ENCODE data around the gene YWHAQ.
"Not testable (repeated sequence)": the region's sequence is repeated elsewhere in the genome, so short reads cannot be mapped to it uniquely, and the experiment has no call there.

Gene YWHAQ

DNA sequence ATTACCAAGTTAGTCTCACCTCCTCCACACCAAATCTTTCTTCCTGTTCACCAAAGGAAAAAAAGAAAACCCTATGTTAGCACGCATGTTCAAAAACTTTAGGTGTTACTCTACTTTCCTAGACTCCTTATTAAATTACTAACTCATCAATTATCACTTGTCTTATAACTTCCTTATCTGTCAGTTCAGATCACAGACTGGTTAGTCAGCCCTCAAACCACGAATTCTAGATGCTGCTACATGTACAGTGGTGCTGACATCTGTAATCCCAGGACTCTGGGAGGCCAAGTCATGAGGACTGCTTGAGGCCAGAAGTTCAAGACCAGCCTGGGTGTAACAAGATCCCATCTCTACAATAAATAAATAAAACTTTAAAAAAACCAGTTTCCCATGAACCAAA, 3.5 kb downstream of the YWHAQ start:
- H3K9ac ChIP-seq (ENCODE audit: low read length): no peak overlapping the region
- no peak overlapping the region for H3K27ac ChIP-seq (ENCODE audit: low read length)
- H3K4me1 ChIP-seq (ENCODE audit: control insufficient read depth, low read depth, low read length): peaks cover 26% of the 10 kb centered on the region
- H3K27me3 ChIP-seq (ENCODE audit: control insufficient read depth, insufficient read depth, low read length): peaks cover 11% of the 10 kb centered on the region
- peaks cover 39% of the 10 kb centered on the region for H3K36me3 ChIP-seq (ENCODE audit: control insufficient read depth, low read depth, low read length)
- no peak overlapping the region for H3K4me3 ChIP-seq (ENCODE audit: low read length)
- no peaks in the 10 kb centered on the region for H3K9me3 ChIP-seq (ENCODE audit: control insufficient read depth, low read depth, low read length)

DNA sequence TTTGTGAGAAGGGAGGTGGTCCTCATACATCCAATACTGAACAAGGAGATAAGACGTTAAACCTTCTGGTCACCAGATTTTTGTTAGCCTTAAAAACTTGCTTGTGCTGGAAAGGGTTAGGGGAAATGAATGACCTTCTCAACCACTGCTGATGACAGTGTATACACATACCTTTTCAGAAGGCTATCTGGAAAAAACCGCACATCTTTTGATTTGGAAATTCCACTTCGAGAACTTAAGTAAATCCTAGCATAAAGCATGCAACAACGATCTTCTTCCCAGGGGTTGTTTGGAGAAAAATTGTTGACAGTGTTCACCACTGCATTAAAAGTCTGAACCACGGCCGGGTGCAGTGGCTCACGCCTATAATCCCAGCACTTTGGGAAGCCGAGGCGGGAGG, 7.6 kb downstream of the YWHAQ start:
- Histone ChIP-seq H3K27me3 (ENCODE audit: control insufficient read depth, insufficient read depth, low read length) (no peaks in the 10 kb centered on the region), H3K36me3 (ENCODE audit: control insufficient read depth, low read depth, low read length) (peaks cover 34% of the 10 kb centered on the region), H3K9ac (ENCODE audit: low read length) (no peak overlapping the region), H3K4me1 (ENCODE audit: control insufficient read depth, low read depth, low read length) (peaks cover 6% of the 10 kb centered on the region), H3K9me3 (ENCODE audit: control insufficient read depth, low read depth, low read length) (no peaks in the 10 kb centered on the region), H3K4me3 (ENCODE audit: low read length) (no peak overlapping the region), H3K27ac (ENCODE audit: low read length) (no peak overlapping the region)

DNA sequence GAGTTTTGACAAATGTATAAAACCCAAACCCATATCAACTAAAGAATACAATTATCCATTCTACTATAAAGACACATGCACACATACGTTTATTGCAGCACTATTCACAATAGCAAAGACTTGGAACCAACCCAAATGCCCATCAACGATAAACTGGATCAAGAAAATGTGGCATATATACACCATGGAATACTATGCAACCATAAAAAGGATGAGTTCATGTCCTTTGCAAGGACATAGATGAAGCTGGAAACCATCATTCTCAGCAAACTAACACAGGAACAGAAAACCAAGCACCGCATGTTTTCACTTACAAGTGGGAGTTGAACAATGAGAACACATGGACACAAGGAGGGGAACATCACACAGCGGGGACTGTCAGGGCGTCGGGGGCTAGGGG, 9.1 kb downstream of the YWHAQ start:
- H3K36me3 ChIP-seq (ENCODE audit: control insufficient read depth, low read depth, low read length): peaks cover 25% of the 10 kb centered on the region
- H3K4me3 ChIP-seq (ENCODE audit: low read length); H3K9me3 ChIP-seq (ENCODE audit: control insufficient read depth, low read depth, low read length); H3K4me1 ChIP-seq (ENCODE audit: control insufficient read depth, low read depth, low read length); H3K27ac ChIP-seq (ENCODE audit: low read length); H3K9ac ChIP-seq (ENCODE audit: low read length); H3K27me3 ChIP-seq (ENCODE audit: control insufficient read depth, insufficient read depth, low read length): not testable (repeated sequence)

DNA sequence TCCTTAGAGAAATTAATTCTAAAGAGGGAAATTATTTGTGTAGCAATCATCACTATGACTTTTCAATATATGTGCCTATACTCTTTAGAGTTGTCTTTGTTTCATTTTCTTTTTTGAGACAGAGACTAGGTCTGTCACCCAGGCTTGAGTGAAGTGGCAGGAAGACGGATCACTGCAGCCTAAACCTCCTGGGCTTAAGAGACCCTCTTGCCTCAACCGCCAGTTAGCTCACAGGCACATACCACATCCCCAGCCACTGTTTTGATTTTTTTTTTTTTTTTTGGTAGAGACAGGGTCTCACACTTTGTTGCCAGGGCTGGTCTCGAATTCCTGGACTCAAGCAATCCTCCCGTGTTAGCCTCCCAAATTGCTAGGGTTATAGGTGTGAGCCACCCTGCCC, 12.4 kb downstream of the YWHAQ start:
- no peak overlapping the region for H3K27ac ChIP-seq (ENCODE audit: low read length)
- no peak overlapping the region for H3K4me3 ChIP-seq (ENCODE audit: low read length)
- peaks cover 16% of the 10 kb centered on the region for H3K36me3 ChIP-seq (ENCODE audit: control insufficient read depth, low read depth, low read length)
- no peaks in the 10 kb centered on the region for H3K9me3 ChIP-seq (ENCODE audit: control insufficient read depth, low read depth, low read length)
- no peaks in the 10 kb centered on the region for H3K4me1 ChIP-seq (ENCODE audit: control insufficient read depth, low read depth, low read length)
- H3K27me3 ChIP-seq (ENCODE audit: control insufficient read depth, insufficient read depth, low read length): no peaks in the 10 kb centered on the region
- no peak overlapping the region for H3K9ac ChIP-seq (ENCODE audit: low read length)

DNA sequence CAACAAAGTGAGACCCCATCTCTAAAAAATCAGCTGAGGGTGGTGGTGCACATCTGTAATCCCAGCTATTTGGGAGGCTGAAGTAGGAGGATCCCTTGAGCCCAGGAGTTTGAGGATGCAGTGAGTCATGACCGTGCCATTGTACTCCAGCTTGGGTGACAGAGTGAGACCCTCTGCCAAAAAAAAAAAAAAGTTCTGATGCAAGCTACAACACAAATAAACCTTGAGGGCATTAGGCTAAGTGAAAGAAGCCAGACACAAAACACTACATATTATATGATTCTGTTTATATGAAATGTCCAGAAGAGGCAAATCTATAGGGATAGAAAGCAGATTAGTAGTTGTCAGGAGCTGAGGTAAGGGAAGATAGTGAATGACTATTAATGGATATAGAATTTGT, 13.0 kb downstream of the YWHAQ start:
- Histone ChIP-seq H3K27me3 (ENCODE audit: control insufficient read depth, insufficient read depth, low read length) (no peaks in the 10 kb centered on the region), H3K36me3 (ENCODE audit: control insufficient read depth, low read depth, low read length) (peaks cover 10% of the 10 kb centered on the region), H3K9me3 (ENCODE audit: control insufficient read depth, low read depth, low read length) (no peaks in the 10 kb centered on the region), H3K27ac (ENCODE audit: low read length) (no peak overlapping the region), H3K4me3 (ENCODE audit: low read length) (no peak overlapping the region), H3K9ac (ENCODE audit: low read length) (no peak overlapping the region), H3K4me1 (ENCODE audit: control insufficient read depth, low read depth, low read length) (no peaks in the 10 kb centered on the region)

DNA sequence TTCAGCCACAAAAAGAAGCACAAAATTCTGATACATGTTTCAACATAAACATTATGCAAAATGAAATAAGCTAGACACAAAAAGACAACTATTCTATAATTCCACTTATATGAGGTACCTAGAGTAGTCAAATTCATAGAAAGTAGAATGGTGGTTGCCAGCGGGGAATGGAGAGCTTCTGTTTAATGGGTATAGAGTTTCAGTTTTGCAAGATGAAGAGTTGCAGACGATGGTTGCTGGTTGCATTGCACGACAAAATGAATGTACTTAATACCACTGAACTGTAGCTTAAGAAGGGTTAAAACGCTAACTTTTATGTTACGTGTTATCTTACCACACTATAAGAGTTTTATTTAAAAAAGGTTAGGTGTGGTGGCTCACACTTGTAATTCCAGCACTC, 13.5 kb downstream of the YWHAQ start:
- peaks cover 4% of the 10 kb centered on the region for H3K4me1 ChIP-seq (ENCODE audit: control insufficient read depth, low read depth, low read length)
- H3K27ac ChIP-seq (ENCODE audit: low read length): no peak overlapping the region

DNA sequence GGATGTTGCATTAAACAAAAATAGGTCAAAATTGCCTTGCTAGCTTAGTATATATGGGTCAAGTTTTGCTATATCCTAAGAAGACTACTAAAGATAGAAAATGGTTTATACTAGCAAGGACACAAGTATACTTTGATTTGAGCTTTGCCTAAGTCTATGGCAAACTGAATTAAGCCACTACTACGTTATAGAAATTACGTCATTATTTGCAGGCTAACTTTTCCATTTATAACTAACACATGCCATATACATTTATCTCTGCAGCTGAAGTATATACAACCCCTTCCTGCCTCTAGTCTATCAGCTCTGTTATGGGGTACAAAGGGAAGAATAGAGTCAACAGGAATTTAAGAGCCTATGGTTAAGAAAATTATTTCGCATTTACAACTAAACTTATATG, 16.2 kb downstream of the YWHAQ start:
- Histone ChIP-seq H3K9me3 (ENCODE audit: control insufficient read depth, low read depth, low read length) (no peaks in the 10 kb centered on the region), H3K9ac (ENCODE audit: low read length) (no peak overlapping the region), H3K4me1 (ENCODE audit: control insufficient read depth, low read depth, low read length) (peaks cover 9% of the 10 kb centered on the region), H3K27me3 (ENCODE audit: control insufficient read depth, insufficient read depth, low read length) (no peaks in the 10 kb centered on the region), H3K36me3 (ENCODE audit: control insufficient read depth, low read depth, low read length) (peaks cover 5% of the 10 kb centered on the region), H3K4me3 (ENCODE audit: low read length) (no peak overlapping the region), H3K27ac (ENCODE audit: low read length) (no peak overlapping the region)

More for the DNA sequence above, 13.5 kb downstream of the YWHAQ start:
- Histone ChIP-seq H3K4me3 (ENCODE audit: low read length) (no peak overlapping the region), H3K9me3 (ENCODE audit: control insufficient read depth, low read depth, low read length) (no peaks in the 10 kb centered on the region), H3K36me3 (ENCODE audit: control insufficient read depth, low read depth, low read length) (peaks cover 7% of the 10 kb centered on the region), H3K9ac (ENCODE audit: low read length) (no peak overlapping the region), H3K27me3 (ENCODE audit: control insufficient read depth, insufficient read depth, low read length) (no peaks in the 10 kb centered on the region)

DNA sequence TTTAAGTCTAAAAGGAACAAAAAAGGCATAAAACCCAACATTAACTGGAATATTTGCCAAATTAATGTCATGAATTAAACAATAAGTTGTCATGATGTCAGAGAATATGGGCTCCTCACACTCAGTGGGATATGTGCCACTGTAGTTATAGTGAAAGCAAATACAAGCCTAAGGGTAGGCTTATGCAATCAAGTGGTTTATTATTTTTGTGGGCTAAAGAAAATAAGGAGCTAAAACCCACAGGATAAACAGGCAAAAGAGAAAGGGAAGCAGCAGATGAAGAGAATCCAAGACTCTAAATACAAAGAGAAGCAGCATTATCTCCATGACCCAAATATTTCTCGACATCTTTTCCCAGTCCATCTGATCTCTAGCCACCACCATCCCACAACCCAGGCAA, 17.5 kb downstream of the YWHAQ start:
- Histone ChIP-seq H3K27me3 (ENCODE audit: control insufficient read depth, insufficient read depth, low read length) (no peaks in the 10 kb centered on the region), H3K36me3 (ENCODE audit: control insufficient read depth, low read depth, low read length) (peaks cover 5% of the 10 kb centered on the region), H3K4me1 (ENCODE audit: control insufficient read depth, low read depth, low read length) (peaks cover 9% of the 10 kb centered on the region), H3K9ac (ENCODE audit: low read length) (no peak overlapping the region), H3K4me3 (ENCODE audit: low read length) (no peak overlapping the region), H3K9me3 (ENCODE audit: control insufficient read depth, low read depth, low read length) (no peaks in the 10 kb centered on the region), H3K27ac (ENCODE audit: low read length) (no peak overlapping the region)

DNA sequence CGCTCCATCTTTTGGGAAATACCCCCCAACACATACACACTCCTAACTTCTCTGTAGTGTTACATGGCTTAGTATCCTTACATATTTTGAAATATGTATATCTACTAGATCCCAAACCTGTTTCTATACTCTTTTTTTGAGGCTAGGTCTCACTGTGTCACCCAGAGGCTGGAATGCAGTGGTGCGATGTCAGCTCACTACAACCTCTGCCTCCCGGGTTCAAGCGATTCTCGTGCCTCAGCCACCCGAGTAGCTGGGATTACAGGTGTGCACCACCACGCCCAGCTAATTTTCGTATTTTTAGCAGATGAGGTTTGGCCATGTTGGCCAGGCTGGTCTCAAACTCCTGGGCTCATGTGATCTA, 19.3 kb downstream of the YWHAQ start:
- not testable (repeated sequence) for H3K4me3 ChIP-seq (ENCODE audit: low read length); H3K27ac ChIP-seq (ENCODE audit: low read length); H3K4me1 ChIP-seq (ENCODE audit: control insufficient read depth, low read depth, low read length); H3K9ac ChIP-seq (ENCODE audit: low read length); H3K9me3 ChIP-seq (ENCODE audit: control insufficient read depth, low read depth, low read length); H3K36me3 ChIP-seq (ENCODE audit: control insufficient read depth, low read depth, low read length); H3K27me3 ChIP-seq (ENCODE audit: control insufficient read depth, insufficient read depth, low read length)

DNA sequence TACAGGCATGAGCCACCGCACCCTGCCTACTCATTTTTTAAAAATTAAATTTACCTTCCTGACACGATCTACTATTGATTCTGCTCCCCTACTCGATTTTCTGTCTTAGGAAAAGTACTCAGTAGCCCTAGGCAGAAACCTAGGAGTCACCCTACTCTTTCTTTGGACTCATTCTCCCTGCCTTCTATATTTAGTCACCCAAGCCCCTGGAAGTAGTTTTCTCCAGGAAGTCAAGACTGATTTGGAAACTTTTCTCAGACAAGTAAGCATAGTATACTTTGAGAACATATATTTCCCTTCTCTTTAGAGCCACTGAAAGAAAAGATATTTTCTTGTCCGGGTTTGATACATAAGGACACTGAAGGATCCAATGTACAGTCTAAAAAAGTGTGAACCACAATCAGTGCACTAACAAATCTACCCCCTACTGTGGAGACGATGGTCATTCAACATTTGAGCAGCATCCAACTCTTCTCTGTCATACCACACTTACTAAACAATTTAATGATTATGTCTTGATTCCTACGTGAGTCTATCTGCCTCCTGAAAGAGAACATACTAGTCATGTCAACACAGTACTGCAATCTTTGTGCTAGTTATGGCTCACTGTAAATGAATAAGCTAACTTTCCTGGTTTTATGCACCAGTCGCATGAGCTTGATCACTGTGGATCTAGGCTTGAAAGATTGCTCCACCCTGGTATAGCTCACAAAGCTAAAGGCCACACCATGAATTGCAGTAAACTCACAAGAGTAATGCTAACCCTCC, 19.8 kb downstream of the YWHAQ start:
- H3K27ac ChIP-seq (ENCODE audit: low read length): no peak overlapping the region
- H3K27me3 ChIP-seq (ENCODE audit: control insufficient read depth, insufficient read depth, low read length): no peaks in the 10 kb centered on the region
- H3K4me3 ChIP-seq (ENCODE audit: low read length): no peak overlapping the region
- peaks cover 9% of the 10 kb centered on the region for H3K4me1 ChIP-seq (ENCODE audit: control insufficient read depth, low read depth, low read length)
- H3K9me3 ChIP-seq (ENCODE audit: control insufficient read depth, low read depth, low read length): no peaks in the 10 kb centered on the region
- H3K9ac ChIP-seq (ENCODE audit: low read length): no peak overlapping the region
- no peaks in the 10 kb centered on the region for H3K36me3 ChIP-seq (ENCODE audit: control insufficient read depth, low read depth, low read length)

DNA sequence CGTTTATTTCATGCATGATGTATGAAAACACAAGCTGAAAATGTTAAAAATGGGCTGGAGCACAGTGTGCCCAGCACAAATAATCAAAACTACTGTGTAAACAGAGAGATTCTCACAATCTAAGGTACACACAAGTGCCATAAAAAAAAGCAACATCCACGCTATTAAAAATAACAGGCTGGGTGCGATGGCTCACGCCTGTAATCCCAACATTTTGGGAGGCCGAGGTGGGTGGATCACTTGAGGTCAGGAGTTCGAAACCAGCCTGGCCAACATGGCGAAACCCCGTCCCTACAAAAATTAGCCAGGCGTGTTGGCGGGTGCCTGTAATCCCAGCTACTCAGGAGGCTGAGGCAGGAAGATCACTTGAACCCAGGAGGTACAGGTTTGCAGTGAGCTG, 22.3 kb downstream of the YWHAQ start:
- not testable (repeated sequence) for H3K36me3 ChIP-seq (ENCODE audit: control insufficient read depth, low read depth, low read length); H3K27me3 ChIP-seq (ENCODE audit: control insufficient read depth, insufficient read depth, low read length); H3K4me1 ChIP-seq (ENCODE audit: control insufficient read depth, low read depth, low read length); H3K4me3 ChIP-seq (ENCODE audit: low read length); H3K9ac ChIP-seq (ENCODE audit: low read length); H3K27ac ChIP-seq (ENCODE audit: low read length); H3K9me3 ChIP-seq (ENCODE audit: control insufficient read depth, low read depth, low read length)

DNA sequence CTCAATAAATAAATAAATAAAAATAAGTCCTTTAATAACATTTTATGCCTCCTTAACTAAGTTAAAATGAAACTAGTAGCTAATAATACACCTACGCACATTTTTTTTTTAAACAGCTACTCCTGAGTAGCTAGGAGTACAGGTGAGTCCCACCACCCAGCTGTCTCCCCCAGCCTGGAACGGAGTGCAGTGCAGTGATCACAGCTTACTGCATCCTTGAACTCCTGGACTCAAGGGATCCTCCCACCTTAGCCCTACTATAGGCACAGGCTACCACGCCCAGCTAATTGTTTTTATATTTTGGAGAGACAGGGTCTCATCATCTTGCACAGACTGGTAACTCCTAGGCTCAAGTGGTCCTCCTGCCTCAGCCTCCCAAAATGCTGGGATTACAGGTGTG, 28.4 kb downstream of the YWHAQ start:
- H3K9ac ChIP-seq (ENCODE audit: low read length): no peak overlapping the region
- peaks cover 7% of the 10 kb centered on the region for H3K9me3 ChIP-seq (ENCODE audit: control insufficient read depth, low read depth, low read length)
- H3K4me1 ChIP-seq (ENCODE audit: control insufficient read depth, low read depth, low read length): no peaks in the 10 kb centered on the region
- H3K4me3 ChIP-seq (ENCODE audit: low read length): no peak overlapping the region
- H3K36me3 ChIP-seq (ENCODE audit: control insufficient read depth, low read depth, low read length): peaks cover 12% of the 10 kb centered on the region
- H3K27ac ChIP-seq (ENCODE audit: low read length): no peak overlapping the region
- H3K27me3 ChIP-seq (ENCODE audit: control insufficient read depth, insufficient read depth, low read length): no peaks in the 10 kb centered on the region

Data from iPS-18a (cell line).